NCI-H524 (cell line): ENCODE data around the gene LRP10.
"Not testable (repeated sequence)": the region's sequence is repeated elsewhere in the genome, so short reads cannot be mapped to it uniquely, and the experiment has no call there.

Experiments
- DNase-seq, 2 experiments: peaks; one replicate each; lab custom pipeline; 2025; lab: John Stamatoyannopoulos, UW

LRP10 gene

GRCh38 chr14:22871224-22872032 is at the start of gene LRP10:
TSS of gene LRP10 (plus strand) at chr14:22871740. CDS start at chr14:22872304, 564 bp downstream.
- DNase-seq: peak; percentile 81 to 90

GRCh38 chr14:22822016-22822570 is 49.4 kb upstream of the LRP10 start:
- no peak for DNase-seq

GRCh38 chr14:22822571-22823098 is 48.9 kb upstream of the LRP10 start:
- peak; percentile 88 to 90 for DNase-seq

GRCh38 chr14:22824711-22825359 is 46.7 kb upstream of the LRP10 start:
- DNase-seq: peak in 1 of 2 experiments; percentile 25

GRCh38 chr14:22829076-22829660 is 42.4 kb upstream of the LRP10 start:
- not testable (repeated sequence) for DNase-seq

- peak; percentile 92 to 98 for DNase-seq
Observed at GRCh38 chr14:22829661-22830442, 41.7 kb upstream of the LRP10 start, which contains the start of gene MRPL52. TSS of gene MRPL52 (plus strand) at chr14:22829887. CDS start at chr14:22829913, 26 bp downstream.

DNA sequence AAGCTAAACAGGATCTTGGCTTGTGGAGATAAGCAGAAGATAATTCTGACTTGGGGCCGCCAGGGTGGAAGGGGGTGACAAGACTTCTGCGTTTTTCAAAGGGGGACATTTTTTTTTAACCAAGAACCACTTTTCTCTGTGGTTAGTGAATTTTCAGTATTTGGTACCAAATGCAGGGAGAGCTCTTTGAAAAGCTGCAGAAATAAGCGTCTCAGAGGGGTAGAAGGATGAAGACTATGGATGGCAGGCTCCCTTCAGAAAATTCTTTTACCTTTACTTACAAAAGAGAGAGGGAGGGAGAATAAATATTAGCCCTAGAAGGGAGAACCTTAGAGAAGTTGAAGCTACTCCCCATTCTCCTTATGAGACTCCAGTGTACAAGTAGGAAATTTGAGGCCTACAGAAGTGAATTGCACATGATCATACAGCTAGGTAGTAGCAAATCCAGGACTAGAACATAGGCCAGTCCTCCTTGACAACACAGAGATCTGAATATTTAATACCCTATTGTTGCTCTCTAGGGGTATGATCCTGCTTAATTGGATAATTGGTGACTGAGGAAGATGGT is 41.0 kb upstream of the LRP10 start:
- DNase-seq: no peak

GRCh38 chr14:22835505-22835904 is 36.0 kb upstream of the LRP10 start:
- DNase-seq: no peak

- no peak for DNase-seq
Observed at GRCh38 chr14:22836301-22837113, 35.0 kb upstream of the LRP10 start, which contains the start of gene MMP14. TSS of gene MMP14 (plus strand) at chr14:22836585. CDS start at chr14:22836818, 233 bp downstream.

DNA sequence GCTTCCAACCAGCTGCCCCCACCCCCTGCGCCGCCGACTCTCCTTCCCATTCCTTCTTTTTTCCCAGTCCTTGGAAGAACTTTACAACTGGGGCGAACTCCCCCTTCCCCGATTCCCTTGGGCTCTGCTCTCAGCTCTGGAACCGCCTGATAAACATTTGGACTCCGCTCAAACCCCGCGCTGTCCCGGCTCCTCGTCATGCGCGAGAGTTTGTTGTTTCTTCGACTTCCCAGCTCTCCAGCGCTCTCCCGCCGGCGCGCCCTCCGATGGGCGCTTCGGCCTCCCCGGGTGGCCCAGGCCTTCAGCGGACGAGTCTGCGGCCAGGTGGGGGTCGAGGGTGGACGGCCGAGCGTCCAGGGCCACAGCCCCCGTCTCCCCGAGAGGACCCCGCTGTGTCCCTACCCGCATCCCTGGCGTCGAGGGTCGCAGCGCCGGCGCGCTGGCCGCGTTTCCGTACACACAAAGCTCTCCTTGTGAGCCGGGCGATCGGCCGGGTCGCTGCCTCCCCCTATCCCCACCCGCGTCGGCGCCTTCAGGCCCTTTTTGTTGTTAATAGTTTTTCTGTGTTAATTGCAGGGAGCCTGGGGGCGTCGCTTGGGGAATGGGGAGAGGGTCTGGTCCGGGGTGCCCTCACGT is 34.3 kb upstream of the LRP10 start:
- DNase-seq: no peak

DNA sequence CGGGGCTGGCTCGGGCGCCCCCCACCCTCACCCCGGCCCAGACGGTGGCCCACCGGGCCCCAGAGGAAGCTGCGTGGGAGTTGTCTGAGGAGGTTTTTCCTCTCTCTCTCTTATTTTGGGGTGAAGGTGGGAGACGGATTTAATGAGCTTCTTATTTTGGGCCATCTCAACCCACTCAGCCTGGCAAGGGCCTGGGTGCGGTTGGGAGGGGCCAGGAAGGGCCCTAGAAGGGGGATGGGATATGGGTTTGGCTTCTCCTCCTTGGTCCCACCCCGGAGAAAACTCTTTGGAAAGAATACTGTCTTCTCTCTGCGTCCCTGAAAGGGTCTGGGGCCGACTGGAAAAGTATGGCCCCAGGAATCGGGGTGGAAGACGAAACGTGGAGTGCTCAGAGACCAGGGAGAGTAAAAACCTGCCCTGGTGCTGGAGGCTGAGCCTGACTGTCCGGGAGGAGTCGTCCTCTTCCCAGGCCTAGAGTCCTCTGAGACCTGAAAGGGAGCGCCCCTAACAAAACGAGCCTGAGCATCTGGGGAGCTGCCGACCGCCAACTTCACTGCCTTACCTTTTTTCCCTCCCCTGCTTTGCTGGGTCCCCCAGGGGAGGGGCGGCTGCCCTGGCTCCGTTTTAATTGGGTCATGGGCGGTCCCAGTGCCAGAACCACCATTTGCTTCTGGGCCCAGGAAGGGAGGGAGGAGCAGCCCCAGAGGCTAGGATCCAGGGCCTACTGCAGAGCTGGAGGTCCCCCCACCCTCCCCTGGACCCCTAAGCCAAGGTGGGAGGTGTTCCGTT is 33.6 kb upstream of the LRP10 start:
- DNase-seq: no peak

GRCh38 chr14:22838631-22839041 is 32.9 kb upstream of the LRP10 start:
- no peak for DNase-seq

DNA sequence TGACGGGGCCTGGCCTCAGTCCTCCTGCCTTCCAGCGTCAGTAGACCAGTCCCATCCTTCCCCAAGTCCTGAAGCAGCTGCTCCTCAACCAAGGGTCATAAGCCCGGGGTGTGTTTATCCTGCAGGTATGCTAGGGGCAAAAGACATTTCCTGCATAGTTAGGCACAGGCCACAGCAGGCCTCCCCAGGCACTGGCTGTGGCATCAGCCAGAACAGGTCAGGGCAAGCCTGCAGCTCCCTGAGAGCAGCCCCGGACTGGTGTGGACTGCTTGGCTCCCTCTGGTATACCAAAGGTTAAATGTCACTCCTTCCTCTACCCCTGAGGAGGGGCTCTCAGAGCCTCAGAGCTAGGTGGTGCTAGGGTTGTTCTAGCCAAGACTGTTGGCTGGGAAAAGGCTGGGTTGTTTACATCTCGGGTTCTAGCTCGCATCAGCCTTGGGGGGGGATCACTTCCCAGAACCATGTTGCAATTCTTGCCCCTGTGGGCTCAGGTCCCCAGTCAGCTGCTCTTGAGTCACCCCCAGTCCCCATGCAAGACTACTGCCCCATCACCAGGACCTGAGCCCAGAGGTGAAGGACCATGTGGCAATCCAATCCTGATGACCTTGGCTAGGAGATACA is 32.3 kb upstream of the LRP10 start:
- no peak for DNase-seq

GRCh38 chr14:22841311-22841710 is 30.2 kb upstream of the LRP10 start:
- DNase-seq: no peak

DNA sequence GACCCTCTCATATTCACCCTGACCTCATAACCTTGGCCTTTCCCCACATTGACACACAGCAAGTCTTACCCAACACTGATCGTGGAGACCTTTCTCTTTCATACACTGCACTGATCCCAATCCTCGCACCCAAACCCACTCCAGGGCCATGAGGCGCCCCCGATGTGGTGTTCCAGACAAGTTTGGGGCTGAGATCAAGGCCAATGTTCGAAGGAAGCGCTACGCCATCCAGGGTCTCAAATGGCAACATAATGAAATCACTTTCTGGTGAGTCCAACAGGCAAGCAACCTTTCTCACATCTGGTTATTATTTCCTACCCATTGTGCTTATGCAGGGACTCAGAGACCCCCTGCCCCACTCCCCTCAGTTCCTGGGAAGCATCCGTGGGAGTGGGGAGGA is 29.8 kb upstream of the LRP10 start:
- DNase-seq: no peak

- no peak for DNase-seq
Observed at GRCh38 chr14:22842211-22843122, 29.1 kb upstream of the LRP10 start.
